Measurements from ENCODE around the gene KRTAP10-4.

GRCh38 chr21:44615911-44616590, 42.5 kb downstream of the KRTAP10-4 start:
- no peak for TF ChIP-seq MAX (IDR thresholded peaks at IDR 0.05)
- no peak for TF ChIP-seq CTCF (IDR thresholded peaks at IDR 0.05; ENCODE audit: low read depth, low read length, missing input control)
- no peak for TF ChIP-seq ATF3 (IDR thresholded peaks at IDR 0.05)
- no peak for TF ChIP-seq SP1 (IDR thresholded peaks at IDR 0.05)
- no peak for TF ChIP-seq JUND (IDR thresholded peaks at IDR 0.05)
- no peak for TF ChIP-seq TAF1 (conservative IDR thresholded peaks at IDR 0.05)
